ENCODE measurements around the gene F11R.
"Not testable (repeated sequence)": the region's sequence is repeated elsewhere in the genome, so short reads cannot be mapped to it uniquely, and the experiment has no call there.

The F11R gene

GRCh38 chr1:160961419-160961818 lies 59.5 kb downstream of the F11R start:
- DNase-seq = no peak

GRCh38 chr1:160956966-160957365 lies 64.0 kb downstream of the F11R start:
- no peak for DNase-seq

DNA sequence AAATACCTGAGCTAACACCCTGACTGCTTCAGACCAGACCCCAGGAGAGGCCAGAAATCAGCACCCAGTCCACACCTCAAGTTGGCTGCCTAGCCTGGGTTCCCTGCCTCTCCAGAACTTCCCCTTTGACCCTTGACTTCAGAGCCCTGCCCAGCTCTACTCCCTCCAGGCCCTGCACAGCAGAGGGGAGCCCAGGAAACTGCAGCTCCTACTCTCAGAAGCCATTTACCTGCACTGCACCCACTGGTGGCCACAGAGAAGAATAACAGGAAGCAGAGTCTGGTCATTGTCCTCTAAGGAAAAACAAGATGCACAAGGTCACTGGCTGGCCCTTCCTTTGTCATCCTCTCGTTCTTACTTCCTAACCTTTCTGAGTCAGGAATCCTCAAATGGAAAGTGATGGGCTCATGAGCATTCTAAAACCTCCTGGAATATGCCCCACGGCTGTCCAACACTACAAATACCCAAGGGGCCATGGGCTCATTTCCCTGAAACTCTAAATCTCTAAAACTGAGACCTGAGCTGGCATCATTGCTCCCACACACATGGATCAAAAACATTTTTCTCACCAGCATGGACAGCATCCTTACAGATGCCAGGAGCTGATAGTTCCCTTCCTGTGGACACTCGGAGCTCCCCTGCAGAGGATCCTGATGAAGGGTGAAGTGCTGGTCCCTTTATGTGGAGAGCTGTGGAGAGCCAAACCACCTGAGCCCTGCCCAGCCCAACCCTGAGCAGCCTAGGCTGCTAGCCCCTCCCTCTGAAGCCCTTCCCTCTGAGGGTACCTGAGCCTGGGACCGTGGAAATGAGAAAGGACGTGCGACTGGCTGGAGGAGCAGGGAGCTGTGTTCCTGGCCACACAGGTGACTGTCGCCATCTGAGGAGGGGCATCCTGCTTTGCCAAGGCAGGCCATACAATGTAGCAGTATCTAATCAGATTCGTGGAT lies 66.5 kb downstream of the F11R start, which contains the start of gene ITLN2:
ITLN2 (minus strand) TSS at position 652 of the 947 bp plus-strand sequence; CDS start at position 584, 68 bp downstream.
- peak in 1 of 2 experiments; percentile 19 for DNase-seq

GRCh38 chr1:160953030-160953429 lies 67.9 kb downstream of the F11R start:
- DNase-seq = no peak

DNA sequence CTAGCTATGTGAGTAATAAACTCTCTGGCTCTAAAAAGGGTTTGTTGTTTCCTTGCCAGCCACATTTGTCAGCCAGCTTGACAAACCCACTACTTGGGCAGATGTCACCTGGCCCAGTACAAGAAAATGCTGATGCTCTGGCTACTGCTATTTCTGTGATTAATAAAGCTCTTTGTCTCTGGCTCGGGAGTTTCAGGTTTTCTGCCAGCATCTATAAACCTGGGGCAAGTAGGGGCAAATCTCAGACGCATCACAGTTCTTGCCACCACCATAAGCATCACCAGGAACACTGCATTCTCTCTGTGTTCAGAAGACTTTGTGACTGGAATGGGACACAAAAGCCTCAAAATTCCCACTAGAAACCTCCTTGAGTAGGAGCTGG lies 68.8 kb downstream of the F11R start:
- no peak for DNase-seq

DNA sequence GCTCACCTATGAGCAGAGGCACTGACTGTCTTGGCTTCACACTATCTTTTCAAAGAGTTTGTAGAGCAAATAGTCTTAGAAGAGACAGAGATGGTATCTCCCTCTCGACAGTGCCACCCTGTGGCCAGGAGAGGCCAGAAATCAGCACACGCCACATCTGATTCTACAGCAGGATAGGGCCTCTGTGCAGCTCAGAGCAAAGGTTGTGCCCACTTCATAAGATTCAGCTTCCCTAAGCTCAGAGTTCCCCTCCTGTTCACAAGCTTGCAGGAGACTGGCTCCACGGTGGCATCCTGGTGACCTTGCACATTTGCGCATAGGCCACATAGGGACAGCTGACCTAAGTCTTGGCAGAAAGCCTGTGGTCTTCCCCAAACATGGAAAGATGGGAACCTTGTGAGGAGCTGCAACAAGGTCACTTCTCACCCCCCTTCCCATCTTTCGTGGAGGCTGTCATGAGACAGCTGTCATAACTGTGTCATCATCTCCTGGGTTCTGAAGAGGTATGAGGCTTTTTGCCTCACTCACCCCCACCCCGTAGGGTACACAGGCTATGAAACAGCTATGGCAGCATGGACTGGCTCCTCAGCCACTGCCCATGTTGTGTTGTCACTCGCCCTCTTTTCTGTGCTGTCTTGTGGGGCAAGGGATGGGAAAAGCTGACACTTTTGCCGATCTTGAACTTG lies 69.4 kb downstream of the F11R start:
- peak in 1 of 2 experiments; percentile 14 for DNase-seq

DNA sequence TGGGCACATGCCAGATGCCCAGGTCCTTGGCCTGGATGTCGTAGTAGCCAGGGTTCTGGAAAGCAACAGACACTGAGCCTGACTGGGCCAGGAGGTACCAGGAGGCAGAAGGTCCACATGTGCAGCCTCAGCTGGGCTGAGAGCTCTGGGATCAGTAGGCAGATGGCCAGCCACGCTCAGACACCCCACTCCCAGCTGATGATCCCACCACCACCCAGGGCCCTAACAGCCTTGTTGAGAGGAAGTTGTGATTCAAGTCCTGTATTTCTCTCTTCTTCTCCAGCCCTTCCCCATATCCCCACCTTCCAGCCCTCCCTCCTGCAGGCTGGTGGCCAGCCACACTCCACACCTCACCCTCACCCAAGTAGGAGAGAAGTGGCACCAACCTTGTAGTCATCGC lies 70.3 kb downstream of the F11R start:
- no peak for DNase-seq

DNA sequence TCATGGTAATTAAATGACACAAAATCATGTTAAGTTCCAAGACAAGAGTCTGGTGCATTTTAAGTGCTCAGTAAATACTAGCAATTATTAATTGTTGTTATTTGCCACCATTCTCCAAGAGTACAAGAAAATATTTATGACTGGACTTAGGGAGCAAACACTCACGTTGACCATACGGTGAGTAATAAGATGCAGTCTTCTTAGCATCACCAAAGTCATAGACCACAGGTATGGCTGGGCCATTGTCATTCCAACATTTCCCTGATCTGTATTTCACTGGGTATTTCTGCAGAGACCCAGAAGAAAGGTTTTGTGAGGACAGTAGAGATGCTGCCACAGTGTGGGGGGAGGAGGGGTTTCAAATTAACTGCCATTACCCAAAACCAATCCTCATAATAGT lies 71.1 kb downstream of the F11R start:
- DNase-seq = no peak

DNA sequence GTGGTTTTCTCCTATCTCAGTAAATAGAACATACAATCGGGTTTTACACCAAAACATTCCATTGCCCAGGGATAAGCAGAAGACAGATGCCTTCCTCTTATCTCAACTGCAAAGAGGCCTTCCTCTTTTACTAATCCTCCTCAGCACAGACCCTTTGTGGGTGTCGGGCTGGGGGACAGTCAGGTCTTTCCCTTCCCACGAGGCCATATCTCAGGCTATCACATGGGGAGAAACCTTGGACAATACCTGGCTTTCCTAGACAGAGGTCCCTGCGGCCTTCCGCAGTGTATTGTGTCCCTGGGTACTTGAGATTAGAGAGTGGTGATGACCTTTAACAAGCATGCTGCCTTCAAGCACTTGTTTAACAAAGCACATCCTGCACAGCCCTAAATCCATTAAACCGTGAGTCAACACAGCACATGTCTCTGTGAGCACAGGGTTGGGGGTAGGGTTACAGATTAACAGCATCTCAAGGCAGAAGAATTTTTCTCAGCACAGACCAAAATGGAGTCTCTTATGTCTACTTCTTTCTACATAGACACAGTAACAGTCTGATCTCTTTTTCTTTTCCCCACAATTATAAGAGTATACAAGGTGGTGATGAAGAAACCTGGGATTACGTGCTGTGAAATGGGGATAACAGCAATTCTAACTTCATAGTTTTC lies 71.6 kb downstream of the F11R start:
- not testable (repeated sequence) for DNase-seq

- DNase-seq = not testable (repeated sequence)
Measured at GRCh38 chr1:160947174-160947759, 73.7 kb downstream of the F11R start.

DNA sequence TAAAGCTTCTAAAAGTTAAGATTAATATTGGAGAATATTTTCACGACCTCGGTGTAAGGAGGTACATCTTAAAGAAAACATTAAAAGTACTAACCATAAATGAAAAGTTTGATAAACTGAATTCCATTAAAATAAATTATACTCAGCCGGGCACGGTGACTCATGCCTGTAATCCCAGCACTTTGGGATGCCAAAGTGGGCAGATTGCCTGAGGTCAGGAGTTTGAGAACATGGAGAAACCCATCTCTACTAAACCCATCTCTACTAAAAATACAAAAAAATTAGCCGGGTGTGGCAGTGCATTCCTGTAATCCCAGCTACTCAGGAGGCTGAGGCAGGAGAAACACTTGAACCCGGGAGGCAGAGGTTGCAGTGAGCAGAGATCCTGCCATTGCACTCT lies 75.1 kb downstream of the F11R start:
- not testable (repeated sequence) for DNase-seq

Measured in SW 1271 (cell line).